A549 (cell line): ENCODE measurements around the gene TUBGCP3. TPM values are rescaled to one million over a fixed set of nuclear protein-coding genes. Genes with fewer than 3 reads are reported as not detected.

ENCODE experiments used
- ATAC-seq, 2 experiments: fragments of 200-7000 bp in 1 of 2; fragments of >200 bp in 1 of 2; cut with Nextera tagmentation in 1 of 2; cut with Tn5 transposase in 1 of 2; 3 replicates each; pipeline versions ENCODE4 v1.8.0 to v1.9.1; 2018 to 2020; ENCODE audit warnings: mild to moderate bottlenecking in 1 of 2, moderate library complexity in 1 of 2
- CTCF ChIA-PET: fragments of 300-600 bp; sonication (Branson Sonifier 250); formaldehyde crosslinking; extraction: SDS; loops from one replicate; lab custom pipeline; 2021; ENCODE audit warnings: antibody characterized with exemption, inconsistent platforms; lab: Yijun Ruan, JAX
- POLR2A ChIA-PET: fragments of 350-600 bp; formaldehyde crosslinking; extraction: SDS; loops from one replicate; lab custom pipeline; 2021; ENCODE audit warnings: antibody characterized with exemption, inconsistent platforms; lab: Yijun Ruan, JAX
- DNase-seq, 2 experiments: peaks; one replicate each; pipeline versions ENCODE4 v3.0.0 to v3.0.0-alpha.2; 2011 to 2016; ENCODE audit warnings: low read depth in 1 of 2, low spot score in 1 of 2
- FAIRE-seq: peaks from 2 replicates; lab custom pipeline; 2011; peaks lifted over from hg19 to GRCh38; lab: Jason Lieb, UNC
- H3K27ac ChIP-seq, 2 experiments: fragments of >200 bp; sonication (Bioruptor Twin); formaldehyde crosslinking; 3 replicates each; pipeline ENCODE4 v1.5.1; 2016 to 2017
- H3K4me1 ChIP-seq: fragments of >200 bp; sonication (Bioruptor Twin); formaldehyde crosslinking; 3 replicates; pipeline ENCODE4 v1.6.1; 2016
- H3K4me2 ChIP-seq: fragments of >200 bp; sonication (Bioruptor Twin); formaldehyde crosslinking; 3 replicates; pipeline ENCODE4 v1.6.1; 2016
- H3K4me3 ChIP-seq: fragments of >200 bp; sonication (Bioruptor Twin); formaldehyde crosslinking; 3 replicates; pipeline ENCODE4 v1.5.1; 2016
- H3K9me3 ChIP-seq: fragments of >200 bp; sonication (Bioruptor Twin); formaldehyde crosslinking; 3 replicates; pipeline ENCODE4 v1.6.1; 2016
- BCL3 ChIP-seq: fragments of >200 bp; sonication (Bioruptor Twin); formaldehyde crosslinking; IDR thresholded peaks from 3 replicates; pipeline ENCODE4 v1.6.1; 2016
- CBX8 ChIP-seq: fragments of 200-600 bp; sonication (generic); IDR thresholded peaks from 2 replicates; pipeline ENCODE4 v1.6.1; 2016
- CEBPB ChIP-seq, 2 experiments: fragments of >200 bp in 1 of 2; sonication (Bioruptor Twin) in 1 of 2; formaldehyde crosslinking in 1 of 2; IDR thresholded peaks; 2 replicates each; pipeline ENCODE4 v1.6.1; 2012 to 2016
- CHD2 ChIP-seq: fragments of 150-350 bp; IDR thresholded peaks from 2 replicates; pipeline ENCODE4 v1.6.1; 2014; ENCODE audit warnings: low read length; ENCODE audit not compliant: partially characterized antibody
- E2F6 ChIP-seq: IDR thresholded peaks from 2 replicates; pipeline ENCODE4 v1.6.1; 2012; ENCODE audit warnings: low read depth, borderline replicate concordance
- EHF ChIP-seq: fragments of 250-450 bp; sonication (Bioruptor Pico); IDR thresholded peaks from 2 replicates; pipeline ENCODE4 v1.5.0; 2020; ENCODE audit warnings: mild to moderate bottlenecking
- ESRRA ChIP-seq: fragments of 150-350 bp; IDR thresholded peaks from 2 replicates; pipeline ENCODE4 v1.6.1; 2014; ENCODE audit warnings: mild to moderate bottlenecking, low read length, borderline replicate concordance
- GATA3 ChIP-seq: IDR thresholded peaks from 2 replicates; pipeline ENCODE4 v1.6.1; 2012; ENCODE audit warnings: borderline replicate concordance
- HOXB13 ChIP-seq: fragments of 250-450 bp; sonication (Bioruptor Pico); IDR thresholded peaks from 2 replicates; pipeline ENCODE4 v1.5.0; 2020; ENCODE audit warnings: low read depth, mild to moderate bottlenecking, moderate library complexity
- JUN ChIP-seq, 2 experiments: fragments of >200 bp; sonication (Bioruptor Twin); formaldehyde crosslinking; IDR thresholded peaks; 2 replicates in 1 of 2; 3 replicates in 1 of 2; pipeline ENCODE4 v1.6.1; 2016 to 2017
- JUNB ChIP-seq: fragments of >200 bp; sonication (Bioruptor Twin); formaldehyde crosslinking; IDR thresholded peaks from 2 replicates; pipeline ENCODE4 v1.6.1; 2016
- MAFK ChIP-seq: fragments of 450-650 bp; IDR thresholded peaks from 2 replicates; pipeline ENCODE4 v1.6.1; 2014; ENCODE audit not compliant: partially characterized antibody
- MAZ ChIP-seq: fragments of 150-350 bp; IDR thresholded peaks from 2 replicates; pipeline ENCODE4 v1.6.1; 2014; ENCODE audit warnings: antibody characterized with exemption, low read depth, low read length, borderline replicate concordance
- MYC ChIP-seq: IDR thresholded peaks from 2 replicates; pipeline ENCODE4 v1.6.1; 2012; ENCODE audit warnings: mild to moderate bottlenecking, inconsistent platforms, low read length, improper control_type of control experiment, borderline replicate concordance
- NFE2L2 ChIP-seq: fragments of 150-350 bp; conservative IDR thresholded peaks from 2 replicates; pipeline ENCODE4 v1.6.1; 2014; ENCODE audit warnings: low read length
- PBX3 ChIP-seq: IDR thresholded peaks from 2 replicates; pipeline ENCODE4 v1.6.1; 2012
- POLR2A ChIP-seq: IDR thresholded peaks from 2 replicates; pipeline ENCODE4 v1.6.1; 2012; ENCODE audit warnings: mild to moderate bottlenecking, low read length
- RAD21 ChIP-seq, 2 experiments: fragments of >200 bp in 1 of 2; sonication (Bioruptor Twin) in 1 of 2; formaldehyde crosslinking in 1 of 2; IDR thresholded peaks in 1 of 2; conservative IDR thresholded peaks in 1 of 2; 2 replicates in 1 of 2; 3 replicates in 1 of 2; pipeline ENCODE4 v1.6.1; 2012 to 2018; ENCODE audit warnings: inconsistent platforms in 1 of 2
- SMC3 ChIP-seq: fragments of >200 bp; sonication (Bioruptor Twin); formaldehyde crosslinking; IDR thresholded peaks from 3 replicates; pipeline ENCODE4 v1.6.1; 2018; ENCODE audit warnings: inconsistent platforms
- SREBF2 ChIP-seq: fragments of 450-650 bp; IDR thresholded peaks from 2 replicates; pipeline ENCODE4 v1.6.1; 2014; ENCODE audit warnings: mild to moderate bottlenecking, moderate library complexity
- TFCP2L1 ChIP-seq: fragments of 250-450 bp; sonication (Bioruptor Pico); IDR thresholded peaks from 2 replicates; pipeline ENCODE4 v1.5.0; 2021; ENCODE audit warnings: mild to moderate bottlenecking
- WGBS: methylation state at CpG from one replicate; pipeline ENCODE4 v1.1.6; 2017; ENCODE audit errors: missing lambda C conversion rate; 5-methylcytosine and 5-hydroxymethylcytosine counted together
- polyA plus RNA-seq, 4 experiments: library from polyadenylated mRNA; depleted of rRNA in 3 of 4; stranded (reverse); fragments of >200 nt; fragmentation: RNase III in 1 of 4; extraction: RNeasy Plus Mini Kit Qiagen cat#74134 plus additional on column Dnase treatment in 1 of 4; gene quantifications; 2 replicates in 3 of 4; 3 replicates in 1 of 4; pipeline ENCODE4 v1.2.3, GENCODE V29; 2011 to 2017

The TUBGCP3 gene
- polyA plus RNA-seq, 2 of the 4 experiments (the other 2 are of a cell fraction): 15.9 to 21.3 TPM

GRCh38 chr13:112619730-112620631 is 32.0 kb upstream of the TUBGCP3 start (continued):
- TF ChIP-seq PBX3: no peak
- no peak for TF ChIP-seq GATA3
- no peak for TF ChIP-seq SMC3
- no peak for TF ChIP-seq E2F6
- no peak for TF ChIP-seq RAD21 (conservative IDR thresholded peaks at IDR 0.05 in 1 of 2, IDR thresholded peaks at IDR 0.05 in 1 of 2)
- TF ChIP-seq JUN (IDR thresholded peaks at IDR 0.05): no peak
- no peak for TF ChIP-seq ESRRA

- Histone ChIP-seq H3K4me2 (no peak overlapping the region), H3K27ac (no peak overlapping the region), H3K4me1 (no peaks in the 10 kb centered on the region), H3K9me3 (no peaks in the 10 kb centered on the region), H3K4me3 (no peak overlapping the region)
- WGBS: 74% methylated on average over 9 of the region's 12 CpGs
- ChIA-PET POLR2A (no interaction called here), CTCF (interaction anchor here (1.4 to 1.5 kb wide), 2 partner anchors 13 to 21 kb away, joined by 3 to 4 read pairs; no protein-coding TSS in a partner anchor)
- no peak for TF ChIP-seq CHD2
- no peak for TF ChIP-seq BCL3
- TF ChIP-seq ESRRA: no peak
- no peak for TF ChIP-seq MYC
- TF ChIP-seq MAZ: no peak
- no peak for TF ChIP-seq RAD21 (conservative IDR thresholded peaks at IDR 0.05 in 1 of 2, IDR thresholded peaks at IDR 0.05 in 1 of 2)
- no peak for TF ChIP-seq MAFK
- no peak for TF ChIP-seq PBX3
- TF ChIP-seq SREBF2: no peak
- TF ChIP-seq TFCP2L1 (CRISPR knock-in tag): no peak
- no peak for TF ChIP-seq JUNB
- no peak for TF ChIP-seq EHF (CRISPR knock-in tag)
- no peak for TF ChIP-seq HOXB13
- no peak for TF ChIP-seq NFE2L2
- TF ChIP-seq CBX8: no peak
- TF ChIP-seq CEBPB (IDR thresholded peaks at IDR 0.05): no peak
- TF ChIP-seq POLR2A: no peak
- no peak for FAIRE-seq
- no peak for DNase-seq
- no peak for ATAC-seq
Measured at GRCh38 chr13:112618501-112618900, 30.5 kb upstream of the TUBGCP3 start.
